K562 (cell line): Measurements from ENCODE around the gene TTLL10. TPM values are rescaled to one million over a fixed set of nuclear protein-coding genes. Genes with fewer than 3 reads are reported as not detected.

Experiments used
- ATAC-seq: fragments of 200-7000 bp; cut with Tn5 transposase; 3 replicates; pipeline ENCODE4 v1.9.1; 2020; ENCODE audit warnings: moderate library complexity
- BruUV-seq: library from RNA; stranded (reverse); fragments of 400-500 nt; replicated peaks from 2 replicates; lab custom pipeline; 2021; lab: Mats Ljungman, UMichigan
- CTCF ChIA-PET: fragments of 300-600 bp; formaldehyde crosslinking; extraction: SDS; loops from one replicate; lab custom pipeline; 2021; ENCODE audit warnings: low intra/inter-chr PET ratio; lab: Yijun Ruan, JAX
- POLR2A ChIA-PET: fragments of 300-600, 350-650 bp; sonication (Branson Sonifier 250); formaldehyde crosslinking; extraction: SDS; loops from one replicate; lab custom pipeline; 2021; ENCODE audit warnings: antibody characterized with exemption, inconsistent platforms; lab: Yijun Ruan, JAX
- DNase-seq, 4 experiments: peaks; one replicate each; pipeline versions ENCODE4 v3.0.0 to v3.0.0-alpha.2; 2011 to 2018; ENCODE audit warnings: low spot score in 3 of 4, mixed read lengths in 3 of 4; ENCODE audit errors: extremely low read depth in 1 of 4
- FAIRE-seq: peaks from 2 replicates; lab custom pipeline; 2011; peaks lifted over from hg19 to GRCh38; lab: Jason Lieb, UNC
- H2AFZ ChIP-seq: 2 replicates; pipeline ENCODE4 v1.6.0; 2011; ENCODE audit warnings: low read depth, low read length, control low read depth, inconsistent platforms
- H3K27ac ChIP-seq: fragments of 200-600 bp; 3 replicates; pipeline ENCODE4 v1.8.0; 2011; ENCODE audit warnings: low read depth, mild to moderate bottlenecking, control low read depth, inconsistent platforms, low read length, moderate library complexity, mixed read lengths; ENCODE audit errors: extremely low read depth
- H3K27me3 ChIP-seq, 2 experiments: fragments of 300-600 bp in 1 of 2; 2 replicates in 1 of 2; 3 replicates in 1 of 2; pipeline versions ENCODE4 v1.6.0 to v1.8.0; 2011; ENCODE audit warnings: inconsistent platforms in 2 of 2, low read length in 2 of 2, mild to moderate bottlenecking in 1 of 2, mixed read lengths in 1 of 2, moderate library complexity in 1 of 2; ENCODE audit not compliant: control insufficient read depth in 2 of 2, insufficient read depth in 2 of 2
- H3K36me3 ChIP-seq: fragments of 300-600 bp; 3 replicates; pipeline ENCODE4 v1.8.0; 2011; ENCODE audit warnings: mild to moderate bottlenecking, low read length, inconsistent platforms; ENCODE audit not compliant: control insufficient read depth, insufficient read depth
- H3K4me1 ChIP-seq, 2 experiments: fragments of 200-600 bp in 1 of 2; replicated peaks in 1 of 2; 2 replicates in 1 of 2; 3 replicates in 1 of 2; pipeline versions ENCODE4 v1.5.1 to v1.8.0; 2011; ENCODE audit warnings: inconsistent platforms in 2 of 2, low read length in 2 of 2, mild to moderate bottlenecking in 1 of 2, mixed read lengths in 1 of 2, moderate library complexity in 1 of 2; ENCODE audit not compliant: control insufficient read depth in 2 of 2, insufficient read depth in 2 of 2
- H3K4me2 ChIP-seq: 2 replicates; pipeline ENCODE4 v1.6.1; 2011; ENCODE audit warnings: low read length, control low read depth, inconsistent platforms, mixed read lengths; ENCODE audit not compliant: insufficient read depth
- H3K4me3 ChIP-seq: fragments of 200-600 bp; sonication (generic), shearing (Covaris generic); 2 replicates; pipeline ENCODE4 v1.5.1; 2016; ENCODE audit warnings: control low read depth, inconsistent platforms
- H3K79me2 ChIP-seq: fragments of 200-600 bp; 3 replicates; pipeline ENCODE4 v1.8.0; 2011; ENCODE audit warnings: low read length, inconsistent platforms; ENCODE audit not compliant: control insufficient read depth, insufficient read depth
- H3K9ac ChIP-seq, 2 experiments: 2 replicates each; pipeline versions ENCODE4 v1.6.0 to v1.6.1; 2011; ENCODE audit warnings: low read depth in 2 of 2, low read length in 2 of 2, control low read depth in 1 of 2, inconsistent platforms in 1 of 2, mild to moderate bottlenecking in 1 of 2, mixed read lengths in 1 of 2; ENCODE audit not compliant: insufficient read depth in 1 of 2
- H3K9me1 ChIP-seq: one replicate; pipeline ENCODE4 v1.6.0; 2011; ENCODE audit warnings: inconsistent platforms, mild to moderate bottlenecking, low read length, moderate library complexity; ENCODE audit not compliant: control insufficient read depth, insufficient read depth
- H3K9me3 ChIP-seq: replicated peaks from 2 replicates; pipeline ENCODE4 v1.5.1; 2011; ENCODE audit warnings: low read depth, low read length, inconsistent platforms; ENCODE audit not compliant: control insufficient read depth, insufficient read depth
- H4K20me1 ChIP-seq: replicated peaks from 2 replicates; pipeline ENCODE4 v1.6.1; 2011; ENCODE audit warnings: low read length, inconsistent platforms, mixed read lengths; ENCODE audit not compliant: control insufficient read depth, insufficient read depth
- HNRNPL ChIP-seq: fragments of 200-400 bp; formaldehyde crosslinking; IDR thresholded peaks from 2 replicates; pipeline ENCODE4 v1.6.1; 2017; ENCODE audit warnings: low read depth, mild to moderate bottlenecking, low read length
- SMARCA5 ChIP-seq: fragments of 450-650 bp; IDR thresholded peaks from 2 replicates; pipeline ENCODE4 v1.6.1; 2016
- WGBS: fragments of 100-300 bp; shearing (Covaris generic); methylation state at CpG from one replicate; pipeline ENCODE4 v1.1.6; 2016; ENCODE audit warnings: low coverage, mixed read lengths; ENCODE audit not compliant: insufficient coverage; ENCODE audit errors: missing lambda C conversion rate; 5-methylcytosine and 5-hydroxymethylcytosine counted together
- in situ Hi-C: fragments of 300-500 bp; cut with MboI; formaldehyde crosslinking; loops from 4 replicates; pipeline ENCODE4 v1.15.0; 2018; ENCODE audit warnings: inconsistent platforms, mixed read lengths
- intact Hi-C: fragments of 100-400 bp; cut with micrococcal nuclease; formaldehyde crosslinking; loops from 2 replicates; pipeline ENCODE4 v1.14.2; 2022
- polyA plus RNA-seq, 8 experiments: library from polyadenylated mRNA; depleted of rRNA in 4 of 8; stranded (reverse) in 5 of 8; unstranded in 3 of 8; fragments of >200 nt; fragmentation: Nextera tagmentation in 2 of 8; fragmentation: Illumina TruSeq in 1 of 8; extraction: Ambion mirVana in 2 of 8; extraction: Trizol in 1 of 8; gene quantifications; 2 replicates each; pipeline versions ENCODE4 v1.2.1 to v1.2.3, GENCODE V29; 2011 to 2014; ENCODE audit warnings: inconsistent platforms in 1 of 8, missing spikeins in 1 of 8
- total RNA-seq, 7 experiments: library from RNA; depleted of rRNA in 6 of 7; stranded (reverse); fragments of >200 nt in 6 of 7; fragmentation: Illumina TruSeq in 2 of 7; extraction: Trizol in 2 of 7; gene quantifications; 2 replicates each; pipeline versions ENCODE4 v1.2.1 to v1.2.3, GENCODE V29; 2011 to 2021; ENCODE audit warnings: low replicate concordance in 1 of 7

The TTLL10 gene
- total and polyA plus RNA-seq, 9 of the 15 experiments (the other 6 are each of a cell fraction or from before 2014, with no cell fraction given) = not detected

DNA sequence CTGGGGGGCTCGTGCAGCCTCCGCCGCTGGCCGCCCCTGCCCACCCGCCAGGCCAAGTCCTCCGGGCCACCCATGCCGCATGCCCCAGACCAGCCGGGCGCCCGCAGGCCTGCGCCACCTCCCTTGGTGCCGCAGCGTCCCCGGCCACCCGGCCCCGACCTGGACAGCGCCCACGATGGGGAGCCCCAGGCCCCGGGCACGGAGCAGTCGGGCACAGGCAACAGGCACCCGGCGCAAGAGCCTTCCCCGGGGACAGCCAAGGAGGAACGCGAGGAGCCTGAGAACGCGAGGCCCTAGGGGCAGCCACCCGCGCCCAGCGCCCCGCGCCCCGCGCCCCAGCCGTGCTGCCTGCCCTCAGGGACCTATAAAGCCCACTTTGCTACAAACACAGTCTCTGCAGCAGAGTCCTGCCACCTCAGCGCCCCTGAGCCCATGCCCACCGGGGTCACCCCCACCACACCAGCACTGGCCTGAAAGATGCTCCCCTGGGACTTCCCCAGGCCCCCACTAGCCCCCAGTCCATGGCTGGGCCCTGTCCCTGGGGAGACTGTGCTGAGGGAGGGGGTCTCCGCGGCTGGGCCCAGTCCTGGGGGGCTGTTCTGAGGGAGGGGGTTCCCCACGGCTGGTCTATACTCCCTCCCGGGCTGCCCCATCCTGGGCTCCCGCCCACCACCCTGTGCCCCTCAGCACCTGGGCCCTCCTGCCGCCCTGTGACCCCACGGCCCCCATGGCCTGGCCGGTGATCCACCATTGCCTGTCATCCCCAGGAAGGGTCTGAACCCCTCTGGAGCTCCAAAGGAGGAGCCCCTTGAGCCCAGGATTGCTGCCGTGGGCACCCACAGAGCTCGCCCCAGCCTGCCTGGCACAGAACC, 24.1 kb downstream of the TTLL10 start:
- H3K4me2 ChIP-seq = no peak overlapping the region
- TF ChIP-seq SMARCA5 (no peak), HNRNPL (peak; percentile 34; the same call in 1 of the 2 replicates)
- in situ Hi-C loops = no loop called here
- 0 out of 4 replicates have a peak overlapping the region, but pooled peaks of 1 of the 2 experiments have one; percentile 14 for H3K9ac ChIP-seq
- H3K79me2 ChIP-seq = no peaks in the 10 kb centered on the region
- no TSS peak for BruUV-seq
- FAIRE-seq (no peak), DNase-seq (peak in 1 of 4 experiments; percentile 8), ATAC-seq (no peak)
- H3K36me3 ChIP-seq = no peaks in the 10 kb centered on the region
- H3K4me3 ChIP-seq = no peak overlapping the region
- CTCF ChIA-PET = no interaction called here
- no peak overlapping the region for H2AFZ ChIP-seq
- peaks cover 0 to 54% of the 10 kb centered on the region in 2 experiments; a peak in 3 of 5 replicates for H3K4me1 ChIP-seq
- POLR2A ChIA-PET = interaction anchor here (0.8 to 1.5 kb wide), 3 partner anchors 10 to 18 kb away, joined by 3 to 5 read pairs (median 4); no protein-coding TSS in a partner anchor
- H4K20me1 ChIP-seq = no peaks in the 10 kb centered on the region
- WGBS = 78% methylated on average over 36 of the region's 48 CpGs
- no peaks in the 10 kb centered on the region for H3K9me1 ChIP-seq
- H3K27me3 ChIP-seq = no peaks in the 10 kb centered on the region; a peak in 1 of 5 replicates
- intact Hi-C loops = no loop called here
- peaks cover 6% of the 10 kb centered on the region; the same call in 1 of the 2 replicates for H3K9me3 ChIP-seq
- H3K27ac ChIP-seq = no peak overlapping the region
